ENCODE measurements around the gene EDEM3.

EDEM3 gene

GRCh38 chr1:184743062-184743756, 11.4 kb downstream of the EDEM3 start:
- ChIA-PET CTCF (interaction anchor here (0.8 to 1.0 kb wide), 2 partner anchors 8 to 11 kb away, joined by 3 to 4 read pairs; partner anchors contain the start of gene EDEM3), POLR2A (no interaction called here)
- peak; percentile 33 for DNase-seq (ENCODE audit: extremely low spot score)
- TF ChIP-seq CTCF (IDR thresholded peaks at IDR 0.05; ENCODE audit: control extremely low read depth, extremely low read depth, low read depth, missing control alignments): no peak

DNA sequence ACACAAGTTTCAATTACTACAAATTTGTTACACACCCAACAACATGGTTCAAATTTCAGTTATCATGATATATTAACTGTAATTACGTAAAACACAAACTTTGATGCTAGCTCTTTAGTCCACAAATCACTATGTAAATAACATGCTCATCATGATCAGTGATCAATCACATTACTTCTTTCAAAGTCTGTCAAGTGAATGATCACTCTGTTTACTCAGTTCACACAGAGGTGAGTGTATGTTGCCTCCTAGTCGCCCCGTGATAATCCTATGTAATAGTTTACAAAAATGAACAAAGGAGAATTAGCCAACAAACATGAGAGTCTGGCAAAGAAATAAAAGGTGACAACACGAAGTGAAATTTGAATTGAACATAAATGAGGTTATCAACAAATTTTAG, 14.3 kb downstream of the EDEM3 start:
- CTCF ChIA-PET: no interaction called here
- POLR2A ChIA-PET: no interaction called here
- DNase-seq (ENCODE audit: extremely low spot score): no peak
- no peak for TF ChIP-seq CTCF (IDR thresholded peaks at IDR 0.05; ENCODE audit: control extremely low read depth, extremely low read depth, low read depth, missing control alignments)

- CTCF ChIA-PET: no interaction called here
- DNase-seq (ENCODE audit: extremely low spot score): no peak
- POLR2A ChIA-PET: no interaction called here
- TF ChIP-seq CTCF (IDR thresholded peaks at IDR 0.05; ENCODE audit: control extremely low read depth, extremely low read depth, low read depth, missing control alignments): no peak
Measured at GRCh38 chr1:184739796-184740195, 14.9 kb downstream of the EDEM3 start.

- DNase-seq (ENCODE audit: extremely low spot score): no peak
- POLR2A ChIA-PET: no interaction called here
- CTCF ChIA-PET: no interaction called here
- no peak for TF ChIP-seq CTCF (IDR thresholded peaks at IDR 0.05; ENCODE audit: control extremely low read depth, extremely low read depth, low read depth, missing control alignments)
Measured at GRCh38 chr1:184739070-184739469, 15.6 kb downstream of the EDEM3 start.

DNA sequence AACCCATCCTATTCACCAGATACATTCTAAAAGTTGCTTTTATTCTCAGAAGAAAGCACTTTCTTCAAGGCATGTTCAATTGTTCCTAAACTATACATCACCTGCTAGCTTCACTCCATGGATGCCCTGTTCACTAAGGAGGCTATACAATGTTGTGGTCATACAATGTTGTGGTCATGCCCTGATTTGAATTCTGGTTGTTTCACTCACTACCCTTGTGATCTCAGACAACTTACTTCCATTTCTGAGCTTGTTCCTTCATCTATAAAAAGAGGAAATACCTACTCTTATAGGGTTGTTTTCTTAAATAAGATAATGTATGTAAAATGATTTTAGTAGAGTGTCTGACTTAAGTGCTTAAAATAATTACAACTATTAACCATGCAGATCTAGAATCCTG, 19.7 kb downstream of the EDEM3 start:
- TF ChIP-seq CTCF (IDR thresholded peaks at IDR 0.05; ENCODE audit: control extremely low read depth, extremely low read depth, low read depth, missing control alignments): no peak
- DNase-seq (ENCODE audit: extremely low spot score): no peak
- CTCF ChIA-PET: interaction anchor here (1.0 to 2.2 kb wide), 9 partner anchors 9 to 246 kb away, joined by 3 to 4 read pairs (median 3); no protein-coding TSS in a partner anchor
- POLR2A ChIA-PET: no interaction called here

GRCh38 chr1:184724843-184725242, 29.8 kb downstream of the EDEM3 start:
- TF ChIP-seq CTCF (IDR thresholded peaks at IDR 0.05; ENCODE audit: control extremely low read depth, extremely low read depth, low read depth, missing control alignments): no peak
- DNase-seq (ENCODE audit: extremely low spot score): no peak
- CTCF ChIA-PET: interaction anchor here (0.6 to 1.6 kb wide), 3 partner anchors 9 to 61 kb away, joined by 3 to 4 read pairs (median 3); no protein-coding TSS in a partner anchor
- POLR2A ChIA-PET: no interaction called here

Data from GM10248 (cell line).